A549 (cell line): Measurements from ENCODE around the gene LAMC2.

ENCODE experiments used
- CEBPB ChIP-seq, 2 experiments: fragments of >200 bp in 1 of 2; sonication (Bioruptor Twin) in 1 of 2; formaldehyde crosslinking in 1 of 2; IDR thresholded peaks; 2 replicates each; pipeline ENCODE4 v1.6.1; 2012 to 2016
- CHD2 ChIP-seq: fragments of 150-350 bp; IDR thresholded peaks from 2 replicates; pipeline ENCODE4 v1.6.1; 2014; ENCODE audit warnings: low read length; ENCODE audit not compliant: partially characterized antibody
- CTCF ChIP-seq: fragments of >200 bp; sonication (Bioruptor Twin); formaldehyde crosslinking; IDR thresholded peaks from 3 replicates; pipeline ENCODE4 v1.5.1; 2016
- EP300 ChIP-seq, 2 experiments: fragments of >200 bp; sonication (Bioruptor Twin); formaldehyde crosslinking; IDR thresholded peaks; 2 replicates in 1 of 2; 3 replicates in 1 of 2; pipeline ENCODE4 v1.6.1; 2016 to 2017
- FOSL2 ChIP-seq, 2 experiments: fragments of 450-650 bp in 1 of 2; fragments of >200 bp in 1 of 2; sonication (Bioruptor Twin) in 1 of 2; formaldehyde crosslinking; IDR thresholded peaks; 2 replicates each; pipeline versions ENCODE4 v1.5.0 to v1.6.1; 2016 to 2020; ENCODE audit warnings: mild to moderate bottlenecking in 1 of 2, moderate library complexity in 1 of 2
- POLR2A ChIP-seq: IDR thresholded peaks from 2 replicates; pipeline ENCODE4 v1.6.1; 2012; ENCODE audit warnings: mild to moderate bottlenecking, low read length
- USF2 ChIP-seq: fragments of 450-650 bp; IDR thresholded peaks from 2 replicates; pipeline ENCODE4 v1.6.1; 2014; ENCODE audit warnings: antibody characterized with exemption

- no peak for TF ChIP-seq CTCF
- TF ChIP-seq EP300 (IDR thresholded peaks at IDR 0.05) = no peak
- no peak for TF ChIP-seq USF2
- no peak for TF ChIP-seq POLR2A
- no peak for TF ChIP-seq CHD2
- no peak for TF ChIP-seq FOSL2 (IDR thresholded peaks at IDR 0.05)
- no peak for TF ChIP-seq FOSL2 (CRISPR knock-in tag; IDR thresholded peaks at IDR 0.05)
- no peak for TF ChIP-seq CEBPB (IDR thresholded peaks at IDR 0.05)
These were observed 36.8 kb upstream of the LAMC2 start for GRCh38 chr1:183149273-183149672.
